ENCODE results near the gene ADAMTS15.

- TF ChIP-seq POLR2A (IDR thresholded peaks at IDR 0.05; ENCODE audit: low read length) (no peak), GATA1 (IDR thresholded peaks at IDR 0.05; ENCODE audit: low read depth, low read length) (no peak)
These were observed 65.9 kb downstream of the ADAMTS15 start for GRCh38 chr11:130514316-130514715.
